Colon (tissue), 2 donors: ENCODE results near the gene BANF1.
"Not testable (repeated sequence)": the region's sequence is repeated elsewhere in the genome, so short reads cannot be mapped to it uniquely, and the experiment has no call there.

ENCODE experiments used
- FAIRE-seq: peaks from 2 replicates; lab custom pipeline; 2012; peaks lifted over from hg19 to GRCh38; lab: Jason Lieb, UNC
- donor health status: control.
- donor health status: control.

BANF1 gene

GRCh38 chr11:65978391-65979238 lies 23.7 kb upstream of the BANF1 start:
- no peak for FAIRE-seq

GRCh38 chr11:65979261-65979759 lies 23.0 kb upstream of the BANF1 start:
- FAIRE-seq: no peak

GRCh38 chr11:65981101-65981740 lies 21.1 kb upstream of the BANF1 start:
- FAIRE-seq: no peak

- FAIRE-seq: no peak
Observed at GRCh38 chr11:65981972-65982823, 20.1 kb upstream of the BANF1 start.

GRCh38 chr11:65982824-65983588 lies 19.3 kb upstream of the BANF1 start:
- FAIRE-seq: no peak

- FAIRE-seq: no peak
Observed at GRCh38 chr11:65983589-65983987, 18.7 kb upstream of the BANF1 start.

- no peak for FAIRE-seq
Observed at GRCh38 chr11:65987336-65987735, 15.0 kb upstream of the BANF1 start.

GRCh38 chr11:65988791-65989592 lies 13.3 kb upstream of the BANF1 start:
- peak; percentile 83 for FAIRE-seq

- FAIRE-seq: no peak
Observed at GRCh38 chr11:65992056-65992455, 10.2 kb upstream of the BANF1 start.

GRCh38 chr11:65997286-65997685 lies 5.0 kb upstream of the BANF1 start:
- no peak for FAIRE-seq

GRCh38 chr11:66002648-66003225 lies 434 bp downstream of the BANF1 start:
- FAIRE-seq: no peak

- no peak for FAIRE-seq
Observed at GRCh38 chr11:66003291-66003690, 988 bp downstream of the BANF1 start.

- FAIRE-seq: no peak
Observed at GRCh38 chr11:66004186-66004585, 1.9 kb downstream of the BANF1 start.

- FAIRE-seq: no peak
Observed at GRCh38 chr11:66006134-66006890, 4.0 kb downstream of the BANF1 start.

GRCh38 chr11:66006891-66007176 lies 4.5 kb downstream of the BANF1 start:
- no peak for FAIRE-seq

GRCh38 chr11:66007201-66007634 lies 4.9 kb downstream of the BANF1 start:
- no peak for FAIRE-seq

GRCh38 chr11:66008095-66008467 lies 5.8 kb downstream of the BANF1 start:
- FAIRE-seq: no peak

- no peak for FAIRE-seq
Observed at GRCh38 chr11:66008468-66009101, 6.3 kb downstream of the BANF1 start.

GRCh38 chr11:66010036-66010435 lies 7.7 kb downstream of the BANF1 start:
- not testable (repeated sequence) for FAIRE-seq
